A549 (cell line): ENCODE measurements around the gene SEPHS1. TPM values are rescaled to one million over a fixed set of nuclear protein-coding genes. Genes with fewer than 3 reads are reported as not detected.
A peak's percentile ranks its signal among the peaks of the same experiment; 100 is the strongest.

Experiments used
- ATAC-seq, 2 experiments: fragments of 200-7000 bp in 1 of 2; fragments of >200 bp in 1 of 2; cut with Nextera tagmentation in 1 of 2; cut with Tn5 transposase in 1 of 2; 3 replicates each; pipeline versions ENCODE4 v1.8.0 to v1.9.1; 2018 to 2020; ENCODE audit warnings: mild to moderate bottlenecking in 1 of 2, moderate library complexity in 1 of 2
- CTCF ChIA-PET: fragments of 300-600 bp; sonication (Branson Sonifier 250); formaldehyde crosslinking; extraction: SDS; loops from one replicate; lab custom pipeline; 2021; ENCODE audit warnings: antibody characterized with exemption, inconsistent platforms; lab: Yijun Ruan, JAX
- POLR2A ChIA-PET: fragments of 350-600 bp; formaldehyde crosslinking; extraction: SDS; loops from one replicate; lab custom pipeline; 2021; ENCODE audit warnings: antibody characterized with exemption, inconsistent platforms; lab: Yijun Ruan, JAX
- DNase-seq, 2 experiments: peaks; one replicate each; pipeline versions ENCODE4 v3.0.0 to v3.0.0-alpha.2; 2011 to 2016; ENCODE audit warnings: low read depth in 1 of 2, low spot score in 1 of 2
- FAIRE-seq: peaks from 2 replicates; lab custom pipeline; 2011; peaks lifted over from hg19 to GRCh38; lab: Jason Lieb, UNC
- H3K27ac ChIP-seq, 2 experiments: fragments of >200 bp; sonication (Bioruptor Twin); formaldehyde crosslinking; 3 replicates each; pipeline ENCODE4 v1.5.1; 2016 to 2017
- H3K4me1 ChIP-seq: fragments of >200 bp; sonication (Bioruptor Twin); formaldehyde crosslinking; 3 replicates; pipeline ENCODE4 v1.6.1; 2016
- H3K4me2 ChIP-seq: fragments of >200 bp; sonication (Bioruptor Twin); formaldehyde crosslinking; 3 replicates; pipeline ENCODE4 v1.6.1; 2016
- H3K4me3 ChIP-seq: fragments of >200 bp; sonication (Bioruptor Twin); formaldehyde crosslinking; 3 replicates; pipeline ENCODE4 v1.5.1; 2016
- H3K9me3 ChIP-seq: fragments of >200 bp; sonication (Bioruptor Twin); formaldehyde crosslinking; 3 replicates; pipeline ENCODE4 v1.6.1; 2016
- BCL3 ChIP-seq: fragments of >200 bp; sonication (Bioruptor Twin); formaldehyde crosslinking; IDR thresholded peaks from 3 replicates; pipeline ENCODE4 v1.6.1; 2016
- BHLHE40 ChIP-seq: IDR thresholded peaks from 2 replicates; pipeline ENCODE4 v1.6.1; 2012; ENCODE audit warnings: low read depth, low read length, inconsistent platforms
- JUN ChIP-seq, 2 experiments: fragments of >200 bp; sonication (Bioruptor Twin); formaldehyde crosslinking; IDR thresholded peaks; 2 replicates in 1 of 2; 3 replicates in 1 of 2; pipeline ENCODE4 v1.6.1; 2016 to 2017
- KDM5A ChIP-seq: fragments of 200-600 bp; sonication (generic); IDR thresholded peaks from 2 replicates; pipeline ENCODE4 v1.6.1; 2016; ENCODE audit warnings: antibody characterized with exemption, mild to moderate bottlenecking
- PHF8 ChIP-seq: fragments of 200-600 bp; sonication (generic); IDR thresholded peaks from 2 replicates; pipeline ENCODE4 v1.6.1; 2016; ENCODE audit warnings: low read depth, mild to moderate bottlenecking, antibody characterized with exemption, moderate library complexity, borderline replicate concordance
- POLR2A ChIP-seq: IDR thresholded peaks from 2 replicates; pipeline ENCODE4 v1.6.1; 2012; ENCODE audit warnings: mild to moderate bottlenecking, low read length
- ZC3H11A ChIP-seq: fragments of 450-650 bp; IDR thresholded peaks from 2 replicates; pipeline ENCODE4 v1.6.1; 2014; ENCODE audit warnings: antibody characterized with exemption, mild to moderate bottlenecking
- WGBS: methylation state at CpG from one replicate; pipeline ENCODE4 v1.1.6; 2017; ENCODE audit errors: missing lambda C conversion rate; 5-methylcytosine and 5-hydroxymethylcytosine counted together
- polyA plus RNA-seq, 4 experiments: library from polyadenylated mRNA; depleted of rRNA in 3 of 4; stranded (reverse); fragments of >200 nt; fragmentation: RNase III in 1 of 4; extraction: RNeasy Plus Mini Kit Qiagen cat#74134 plus additional on column Dnase treatment in 1 of 4; gene quantifications; 2 replicates in 3 of 4; 3 replicates in 1 of 4; pipeline ENCODE4 v1.2.3, GENCODE V29; 2011 to 2017
- TF ChIP-seq, protein P1 (sequence below): fragments of 200-600 bp; sonication (generic); IDR thresholded peaks from 2 replicates; pipeline ENCODE4 v1.6.1; 2016; ENCODE audit warnings: antibody characterized with exemption, mild to moderate bottlenecking, moderate library complexity
- TF ChIP-seq, protein P2 (sequence below): IDR thresholded peaks from 2 replicates; pipeline ENCODE4 v1.6.1; 2012

Gene SEPHS1
- polyA plus RNA-seq, 2 of the 4 experiments (the other 2 are of a cell fraction) = 71.4 to 124 TPM

DNA sequence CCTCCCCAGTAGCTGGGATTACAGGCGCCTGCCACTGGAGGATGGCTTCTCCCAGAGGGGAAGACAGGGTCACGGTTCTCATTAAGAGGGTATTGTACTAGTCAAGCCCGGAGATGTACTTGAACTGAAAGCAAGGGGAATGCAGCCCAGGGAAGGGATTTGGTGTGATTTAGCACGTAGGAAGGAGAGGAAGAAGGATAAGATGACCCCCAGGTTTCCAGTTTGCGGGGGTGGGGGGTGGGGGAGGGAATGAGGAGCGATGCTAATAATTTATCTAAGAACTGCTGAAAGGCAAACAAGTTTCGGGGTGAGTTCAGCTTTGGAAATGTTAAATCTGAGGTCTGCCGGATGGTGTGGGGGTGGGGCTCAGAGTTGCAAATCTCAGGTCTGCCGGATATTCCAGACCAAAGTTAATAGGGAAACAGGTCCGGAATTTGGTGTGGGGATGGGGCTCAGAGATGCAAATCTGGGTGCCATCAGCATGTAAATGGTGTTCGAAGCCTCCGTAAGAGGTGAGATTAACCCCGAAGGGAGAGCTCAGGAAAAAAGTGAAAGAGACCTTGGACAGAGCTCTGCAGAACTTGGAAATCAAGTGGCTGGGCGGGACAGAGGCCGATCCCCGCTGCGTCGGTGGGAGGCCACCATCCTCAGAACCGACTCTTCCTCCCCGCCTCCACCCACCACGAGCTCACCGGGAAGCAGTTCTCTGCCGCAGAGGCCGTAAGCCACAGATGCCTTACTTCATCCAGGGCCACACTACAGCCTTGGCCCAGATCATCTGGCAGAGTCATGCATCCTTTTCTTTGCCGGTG is 1.6 kb upstream of the SEPHS1 start:
- peak overlapping the region; percentile 89 for H3K4me3 ChIP-seq
- H3K4me2 ChIP-seq = peak overlapping the region; percentile 88
- peak overlapping the region; percentile 98 to 100 for H3K27ac ChIP-seq
- CTCF ChIA-PET = interaction anchor here (1.2 to 3.2 kb wide), 3 partner anchors 22 to 90 kb away, joined by 7 to 18 read pairs (median 7); no protein-coding TSS in a partner anchor
- 51% methylated on average over 24 of the region's 25 CpGs for WGBS
- peaks cover 12% of the 10 kb centered on the region for H3K4me1 ChIP-seq
- no peak for ATAC-seq
- no peak for FAIRE-seq
- no peaks in the 10 kb centered on the region for H3K9me3 ChIP-seq
- DNase-seq = no peak
- TF ChIP-seq, protein P1, sequence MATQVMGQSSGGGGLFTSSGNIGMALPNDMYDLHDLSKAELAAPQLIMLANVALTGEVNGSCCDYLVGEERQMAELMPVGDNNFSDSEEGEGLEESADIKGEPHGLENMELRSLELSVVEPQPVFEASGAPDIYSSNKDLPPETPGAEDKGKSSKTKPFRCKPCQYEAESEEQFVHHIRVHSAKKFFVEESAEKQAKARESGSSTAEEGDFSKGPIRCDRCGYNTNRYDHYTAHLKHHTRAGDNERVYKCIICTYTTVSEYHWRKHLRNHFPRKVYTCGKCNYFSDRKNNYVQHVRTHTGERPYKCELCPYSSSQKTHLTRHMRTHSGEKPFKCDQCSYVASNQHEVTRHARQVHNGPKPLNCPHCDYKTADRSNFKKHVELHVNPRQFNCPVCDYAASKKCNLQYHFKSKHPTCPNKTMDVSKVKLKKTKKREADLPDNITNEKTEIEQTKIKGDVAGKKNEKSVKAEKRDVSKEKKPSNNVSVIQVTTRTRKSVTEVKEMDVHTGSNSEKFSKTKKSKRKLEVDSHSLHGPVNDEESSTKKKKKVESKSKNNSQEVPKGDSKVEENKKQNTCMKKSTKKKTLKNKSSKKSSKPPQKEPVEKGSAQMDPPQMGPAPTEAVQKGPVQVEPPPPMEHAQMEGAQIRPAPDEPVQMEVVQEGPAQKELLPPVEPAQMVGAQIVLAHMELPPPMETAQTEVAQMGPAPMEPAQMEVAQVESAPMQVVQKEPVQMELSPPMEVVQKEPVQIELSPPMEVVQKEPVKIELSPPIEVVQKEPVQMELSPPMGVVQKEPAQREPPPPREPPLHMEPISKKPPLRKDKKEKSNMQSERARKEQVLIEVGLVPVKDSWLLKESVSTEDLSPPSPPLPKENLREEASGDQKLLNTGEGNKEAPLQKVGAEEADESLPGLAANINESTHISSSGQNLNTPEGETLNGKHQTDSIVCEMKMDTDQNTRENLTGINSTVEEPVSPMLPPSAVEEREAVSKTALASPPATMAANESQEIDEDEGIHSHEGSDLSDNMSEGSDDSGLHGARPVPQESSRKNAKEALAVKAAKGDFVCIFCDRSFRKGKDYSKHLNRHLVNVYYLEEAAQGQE = peak; percentile 23; the same call in 1 of the 2 replicates
- TF ChIP-seq, protein P2, sequence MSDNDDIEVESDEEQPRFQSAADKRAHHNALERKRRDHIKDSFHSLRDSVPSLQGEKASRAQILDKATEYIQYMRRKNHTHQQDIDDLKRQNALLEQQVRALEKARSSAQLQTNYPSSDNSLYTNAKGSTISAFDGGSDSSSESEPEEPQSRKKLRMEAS = no peak
- POLR2A ChIA-PET = interaction anchor here (0.6 to 1.1 kb wide), 3 partner anchors 47 to 244 kb away, joined by 4 to 8 read pairs (median 6); partner anchors contain the start of gene PRPF18

DNA sequence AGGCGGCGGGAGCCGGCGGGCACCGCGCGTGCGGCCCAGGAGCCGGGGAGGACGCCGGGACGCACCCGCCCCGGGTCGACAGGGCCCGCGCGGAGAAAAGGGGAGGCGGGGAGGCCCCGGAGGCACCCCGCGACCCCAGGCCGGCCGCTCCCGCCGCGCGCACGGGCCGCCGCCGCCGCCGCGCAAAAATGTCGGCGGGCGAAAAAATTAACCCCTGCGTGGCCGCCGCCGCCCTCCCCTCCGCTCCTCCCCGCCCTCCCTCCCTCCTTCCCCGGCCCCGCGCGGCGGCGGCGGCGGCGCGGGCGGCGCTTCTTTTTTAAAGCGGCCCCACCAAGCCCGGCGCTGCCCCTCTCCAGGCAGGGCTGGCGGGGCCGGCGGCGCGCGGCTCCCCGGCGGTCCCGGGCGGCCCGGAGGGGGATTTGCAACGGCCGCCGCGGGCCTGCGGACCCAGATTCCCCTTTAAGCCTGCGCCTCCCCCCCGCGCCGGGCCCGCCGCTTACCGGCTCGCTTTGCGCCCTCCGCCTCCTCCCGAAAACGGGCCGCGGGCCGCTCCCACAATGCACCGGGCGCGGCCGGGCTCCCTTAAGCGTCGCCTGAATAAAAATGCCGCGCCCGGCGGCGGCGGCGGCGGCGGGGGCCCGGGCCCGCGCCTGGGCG is 465 bp downstream of the SEPHS1 start:
- POLR2A ChIA-PET = no interaction called here
- FAIRE-seq = no peak
- CTCF ChIA-PET = no interaction called here
- peak overlapping the region; percentile 98 for H3K4me2 ChIP-seq
- no CpG with 5 or more reads among the region's 109 CpGs for WGBS
- TF ChIP-seq POLR2A (0 out of 2 replicates have a peak, but pooled peaks have one; percentile 11), JUN (IDR thresholded peaks at IDR 0.05) (peak in 1 of 2 experiments; percentile 63; a peak in 2 of 5 replicates), BCL3 (peak; percentile 69; the same call in 1 of the 3 replicates), KDM5A (no peak), ZC3H11A (no peak)
- peak overlapping the region; percentile 89 for H3K4me3 ChIP-seq
- H3K27ac ChIP-seq = peak overlapping the region; percentile 98 to 100
- ATAC-seq = peak; percentile 58 to 72
- peak; percentile 69 to 87 for DNase-seq
- peaks cover 12% of the 10 kb centered on the region for H3K4me1 ChIP-seq
- H3K9me3 ChIP-seq = no peaks in the 10 kb centered on the region

- Histone ChIP-seq H3K27ac (peak overlapping the region; percentile 98 to 100), H3K4me2 (peak overlapping the region; percentile 98), H3K4me1 (peaks cover 12% of the 10 kb centered on the region), H3K9me3 (no peaks in the 10 kb centered on the region), H3K4me3 (peak overlapping the region; percentile 89)
- CTCF ChIA-PET = no interaction called here
- ATAC-seq = peak; percentile 24 to 49; a peak in 5 of 6 replicates
- POLR2A ChIA-PET = no interaction called here
- TF ChIP-seq BHLHE40 (no peak), PHF8 (peak; percentile 78), POLR2A (no peak)
- TF ChIP-seq, all 56 proteins: peak for 1
- no peak for FAIRE-seq
- WGBS = 2% methylated on average over 28 of the region's 47 CpGs
- DNase-seq = peak; percentile 17 to 24
Observed at GRCh38 chr10:13347043-13347499, 1.0 kb downstream of the SEPHS1 start.
